Thyroid gland (tissue), 4 donors: ENCODE data around the gene DIP2C.

Source experiments
- POLR2A ChIP-seq, 2 donors: fragments of 450-650 bp; IDR thresholded peaks; one replicate each; pipeline ENCODE4 v1.6.1; 2017; ENCODE audit warnings: antibody characterized with exemption in 2 of 2, mild to moderate bottlenecking in 2 of 2, moderate library complexity in 1 of 2
- TF ChIP-seq, protein P1 (sequence below), 6 experiments: fragments of 200-600 bp in 3 of 6; fragments of 450-650 bp in 3 of 6; sonication (generic) in 3 of 6; IDR thresholded peaks; one replicate each; pipeline ENCODE4 v1.5.1; 2016 to 2019; ENCODE audit warnings: antibody characterized with exemption in 6 of 6, mild to moderate bottlenecking in 2 of 6, inconsistent platforms in 1 of 6, moderate library complexity in 1 of 6

GRCh38 chr10:275680-276079, 413.8 kb downstream of the DIP2C start:
- TF ChIP-seq, protein P1, sequence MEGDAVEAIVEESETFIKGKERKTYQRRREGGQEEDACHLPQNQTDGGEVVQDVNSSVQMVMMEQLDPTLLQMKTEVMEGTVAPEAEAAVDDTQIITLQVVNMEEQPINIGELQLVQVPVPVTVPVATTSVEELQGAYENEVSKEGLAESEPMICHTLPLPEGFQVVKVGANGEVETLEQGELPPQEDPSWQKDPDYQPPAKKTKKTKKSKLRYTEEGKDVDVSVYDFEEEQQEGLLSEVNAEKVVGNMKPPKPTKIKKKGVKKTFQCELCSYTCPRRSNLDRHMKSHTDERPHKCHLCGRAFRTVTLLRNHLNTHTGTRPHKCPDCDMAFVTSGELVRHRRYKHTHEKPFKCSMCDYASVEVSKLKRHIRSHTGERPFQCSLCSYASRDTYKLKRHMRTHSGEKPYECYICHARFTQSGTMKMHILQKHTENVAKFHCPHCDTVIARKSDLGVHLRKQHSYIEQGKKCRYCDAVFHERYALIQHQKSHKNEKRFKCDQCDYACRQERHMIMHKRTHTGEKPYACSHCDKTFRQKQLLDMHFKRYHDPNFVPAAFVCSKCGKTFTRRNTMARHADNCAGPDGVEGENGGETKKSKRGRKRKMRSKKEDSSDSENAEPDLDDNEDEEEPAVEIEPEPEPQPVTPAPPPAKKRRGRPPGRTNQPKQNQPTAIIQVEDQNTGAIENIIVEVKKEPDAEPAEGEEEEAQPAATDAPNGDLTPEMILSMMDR (IDR thresholded peaks at IDR 0.05) = no peak
- no peak for TF ChIP-seq POLR2A (IDR thresholded peaks at IDR 0.05)
